HepG2 (cell line): ENCODE data around the gene RHBDL1.

Experiments
- HDAC2 ChIP-seq: sonication (generic); formaldehyde crosslinking; IDR thresholded peaks from 2 replicates; pipeline ENCODE4 v1.4.0; 2020; ENCODE audit warnings: missing genetic modification reagents
- HOXA7 ChIP-seq: sonication (generic); formaldehyde crosslinking; IDR thresholded peaks from 2 replicates; pipeline ENCODE4 v1.8.1; 2022; ENCODE audit warnings: mild to moderate bottlenecking, missing genetic modification reagents, moderate library complexity

GRCh38 chr16:721765-722540 is 46.5 kb downstream of the RHBDL1 start:
- TF ChIP-seq HOXA7 (CRISPR knock-in tag) (no peak), HDAC2 (CRISPR knock-in tag) (no peak)
